Left hindlimb (tissue), 1 donor: Measurements from ENCODE around the gene RGS21.

Experiments
- DNase-seq: peaks from one replicate; pipeline ENCODE4 v3.0.0-alpha.2; 2018

Gene RGS21

DNA sequence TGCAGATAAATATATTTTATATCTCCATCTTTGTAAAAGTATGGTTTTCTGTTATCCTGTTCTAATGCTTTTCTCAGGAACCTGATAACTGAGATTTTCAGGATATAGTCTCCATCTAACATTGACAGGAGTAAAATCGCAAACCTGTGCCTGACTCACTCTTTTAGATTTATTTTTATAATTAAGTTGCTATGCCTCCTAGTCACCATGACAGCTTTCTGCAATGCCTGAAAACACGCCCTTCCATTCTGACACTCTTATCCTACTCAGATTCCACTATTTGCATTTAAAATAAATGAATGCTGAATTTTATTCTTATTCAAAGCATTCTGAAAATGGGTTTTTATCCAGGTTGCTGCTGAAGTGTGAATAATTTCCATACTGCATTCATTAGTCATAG, 62.8 kb downstream of the RGS21 start:
- no peak for DNase-seq

DNA sequence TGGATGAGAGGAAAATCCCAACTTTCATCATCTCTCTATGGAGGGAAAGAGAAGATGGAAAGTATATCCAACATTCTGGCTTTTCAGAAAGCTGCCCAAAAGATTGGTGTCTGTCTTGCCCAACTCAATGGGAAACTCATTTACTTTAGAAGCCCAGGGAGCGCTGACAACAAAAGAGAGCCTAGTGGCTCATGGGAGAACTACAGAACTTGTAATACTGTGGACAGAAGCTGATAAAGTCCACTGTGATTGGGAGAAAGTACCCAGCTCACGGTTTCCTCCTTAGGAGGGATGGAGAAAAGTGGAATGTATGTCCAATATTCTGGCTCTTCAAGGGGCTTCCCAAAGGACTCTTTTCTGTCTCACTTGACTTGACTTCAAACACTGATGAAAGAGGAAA, 66.0 kb downstream of the RGS21 start:
- DNase-seq = no peak

- DNase-seq = no peak
Observed at GRCh38 chr1:192386051-192386650, 69.4 kb downstream of the RGS21 start.

DNA sequence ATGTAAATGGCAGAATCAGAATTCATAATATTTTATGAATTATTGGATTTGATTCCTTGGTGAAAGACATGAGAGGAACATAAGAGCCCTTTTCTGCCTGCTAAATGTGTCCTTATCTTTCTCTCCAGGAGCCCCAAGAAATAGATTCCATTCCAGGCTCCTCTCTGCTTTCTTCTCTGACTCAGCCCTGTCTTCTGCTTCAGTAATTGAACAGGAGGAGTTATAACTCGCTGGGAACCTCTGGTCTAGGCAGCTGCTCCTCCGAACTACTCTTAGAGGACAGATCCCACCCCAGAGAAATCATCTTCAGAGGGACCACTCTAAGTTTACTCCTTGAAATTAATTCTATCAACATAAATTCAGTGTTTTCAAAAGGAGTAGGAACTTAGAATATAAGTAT, 78.4 kb downstream of the RGS21 start:
- no peak for DNase-seq

GRCh38 chr1:192395895-192396294, 79.1 kb downstream of the RGS21 start:
- DNase-seq = no peak

GRCh38 chr1:192399161-192399560, 82.4 kb downstream of the RGS21 start:
- DNase-seq = no peak

GRCh38 chr1:192401825-192402224, 85.0 kb downstream of the RGS21 start:
- DNase-seq = no peak

- DNase-seq = no peak
Observed at GRCh38 chr1:192402571-192402970, 85.8 kb downstream of the RGS21 start.

DNA sequence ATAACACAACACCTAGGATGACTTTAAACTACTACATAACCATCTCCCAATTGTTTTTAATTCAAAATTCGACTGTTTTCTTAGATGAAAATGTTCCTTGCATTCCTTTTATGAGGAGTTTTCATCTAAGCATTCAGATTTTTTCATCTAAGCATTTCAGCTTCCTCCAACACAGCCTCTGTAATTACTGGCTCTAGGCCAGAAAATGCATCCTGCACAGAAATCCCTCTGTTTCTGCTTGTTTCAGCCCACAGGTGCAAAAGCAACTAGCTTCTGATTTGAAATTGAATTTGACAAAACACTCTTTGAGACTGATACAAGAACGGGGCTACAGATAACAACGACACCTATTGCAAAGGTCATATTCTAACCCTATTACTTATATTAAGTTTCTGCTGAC, 90.4 kb downstream of the RGS21 start:
- DNase-seq = no peak
